ENCODE measurements around the gene CCT6B.

- TF ChIP-seq, protein P1, sequence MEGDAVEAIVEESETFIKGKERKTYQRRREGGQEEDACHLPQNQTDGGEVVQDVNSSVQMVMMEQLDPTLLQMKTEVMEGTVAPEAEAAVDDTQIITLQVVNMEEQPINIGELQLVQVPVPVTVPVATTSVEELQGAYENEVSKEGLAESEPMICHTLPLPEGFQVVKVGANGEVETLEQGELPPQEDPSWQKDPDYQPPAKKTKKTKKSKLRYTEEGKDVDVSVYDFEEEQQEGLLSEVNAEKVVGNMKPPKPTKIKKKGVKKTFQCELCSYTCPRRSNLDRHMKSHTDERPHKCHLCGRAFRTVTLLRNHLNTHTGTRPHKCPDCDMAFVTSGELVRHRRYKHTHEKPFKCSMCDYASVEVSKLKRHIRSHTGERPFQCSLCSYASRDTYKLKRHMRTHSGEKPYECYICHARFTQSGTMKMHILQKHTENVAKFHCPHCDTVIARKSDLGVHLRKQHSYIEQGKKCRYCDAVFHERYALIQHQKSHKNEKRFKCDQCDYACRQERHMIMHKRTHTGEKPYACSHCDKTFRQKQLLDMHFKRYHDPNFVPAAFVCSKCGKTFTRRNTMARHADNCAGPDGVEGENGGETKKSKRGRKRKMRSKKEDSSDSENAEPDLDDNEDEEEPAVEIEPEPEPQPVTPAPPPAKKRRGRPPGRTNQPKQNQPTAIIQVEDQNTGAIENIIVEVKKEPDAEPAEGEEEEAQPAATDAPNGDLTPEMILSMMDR (conservative IDR thresholded peaks at IDR 0.05; ENCODE audit: low read length) = no peak
- TF ChIP-seq EZH2phosphoT487 (IDR thresholded peaks at IDR 0.05; ENCODE audit: borderline replicate concordance) = no peak
These were observed 43.9 kb downstream of the CCT6B start for GRCh38 chr17:34917381-34917780.
